ENCODE measurements around the gene H2BK1.

Gene H2BK1

GRCh38 chr7:151210087-151210854 lies at the start of gene H2BK1:
Gene H2BK1 (minus strand): TSS chr7:151210488. CDS start chr7:151210318, 170 bp downstream.
- DNase-seq = no peak

DNA sequence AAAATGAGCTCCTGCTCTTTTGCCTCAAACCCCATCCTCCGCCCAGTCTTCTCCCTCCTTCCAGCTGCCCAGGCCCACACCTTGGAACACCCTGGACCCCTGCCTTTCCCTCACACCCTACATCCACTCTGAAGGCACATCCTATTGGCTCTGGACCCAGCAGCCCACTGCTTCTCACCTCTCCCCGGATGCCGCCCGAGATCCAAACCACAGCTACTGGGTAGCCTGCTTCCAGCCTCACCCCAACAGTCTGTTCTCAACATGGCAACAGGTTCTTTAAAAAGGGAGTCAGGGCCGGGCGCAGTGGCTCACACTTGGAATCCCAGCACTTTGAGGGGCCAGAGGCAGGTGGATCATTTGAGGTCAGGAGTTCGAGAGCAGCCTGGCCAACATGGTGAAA lies 47.7 kb upstream of the H2BK1 start:
- DNase-seq = no peak

GRCh38 chr7:151256410-151257045 lies 46.2 kb upstream of the H2BK1 start:
- DNase-seq = no peak

GRCh38 chr7:151255390-151255789 lies 45.1 kb upstream of the H2BK1 start:
- DNase-seq = no peak

GRCh38 chr7:151254851-151255250 lies 44.6 kb upstream of the H2BK1 start:
- DNase-seq = no peak

GRCh38 chr7:151254316-151254715 lies 44.0 kb upstream of the H2BK1 start:
- DNase-seq = no peak

DNA sequence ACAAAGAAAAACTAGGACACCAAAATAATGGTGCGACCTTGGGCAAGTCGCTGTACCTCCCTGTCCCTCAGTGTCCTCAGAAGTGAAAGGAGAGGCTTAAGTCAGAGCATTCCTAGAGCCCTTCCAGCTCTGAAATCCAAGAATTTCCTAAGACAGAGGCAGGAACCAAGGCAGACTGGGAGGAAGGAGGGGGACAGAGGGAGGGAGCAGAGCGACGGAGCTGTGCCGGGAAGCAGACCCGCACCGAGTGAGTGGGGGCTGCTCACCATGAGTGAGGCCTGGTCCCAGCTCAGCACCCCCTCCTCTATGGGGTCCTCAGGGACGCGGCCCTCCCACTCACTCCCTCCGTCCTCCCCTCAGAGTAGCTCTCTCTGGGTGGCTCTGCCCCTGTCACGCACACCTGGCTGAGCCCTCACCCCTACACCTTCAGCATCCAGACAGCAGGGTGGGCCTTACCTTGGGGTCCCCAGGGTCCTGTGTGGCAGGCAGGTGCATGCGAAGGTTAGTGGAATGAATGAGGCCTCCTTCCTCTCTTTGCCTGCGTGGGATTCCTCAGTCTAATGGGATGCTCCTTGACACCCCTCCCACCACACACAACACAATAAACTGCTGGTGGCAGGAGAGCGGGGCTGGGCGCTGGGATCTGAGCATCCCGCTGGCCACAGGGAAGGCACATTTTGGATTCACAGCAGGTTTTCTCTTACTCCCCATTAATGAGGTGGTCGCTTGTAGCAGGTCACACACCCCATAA lies 42.8 kb upstream of the H2BK1 start:
- DNase-seq = peak; percentile 50

DNA sequence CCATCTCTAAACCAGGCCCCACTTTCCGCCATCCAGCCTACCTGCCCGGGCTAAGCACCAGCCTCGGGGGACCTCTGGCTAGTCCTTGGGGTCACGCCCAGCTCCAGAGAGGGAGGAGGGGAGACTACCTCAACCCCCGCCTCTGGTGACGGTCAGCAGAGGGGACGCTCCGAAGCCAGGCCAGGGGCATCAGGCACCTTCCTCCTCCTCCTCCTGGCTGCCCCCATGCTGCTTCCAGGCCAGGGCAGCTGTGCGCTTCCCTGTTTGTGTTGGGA lies 42.2 kb upstream of the H2BK1 start:
- DNase-seq = no peak

GRCh38 chr7:151251689-151252560 lies 41.6 kb upstream of the H2BK1 start:
- peak; percentile 90 for DNase-seq

- DNase-seq = no peak
Measured at GRCh38 chr7:151251328-151251688, 41.0 kb upstream of the H2BK1 start.

- DNase-seq = peak; percentile 28
Measured at GRCh38 chr7:151250181-151251132, 40.2 kb upstream of the H2BK1 start.

- DNase-seq = peak; percentile 49
Measured at GRCh38 chr7:151249732-151250072, 39.4 kb upstream of the H2BK1 start.

GRCh38 chr7:151249034-151249731 lies 38.9 kb upstream of the H2BK1 start:
- peak; percentile 75 for DNase-seq

DNA sequence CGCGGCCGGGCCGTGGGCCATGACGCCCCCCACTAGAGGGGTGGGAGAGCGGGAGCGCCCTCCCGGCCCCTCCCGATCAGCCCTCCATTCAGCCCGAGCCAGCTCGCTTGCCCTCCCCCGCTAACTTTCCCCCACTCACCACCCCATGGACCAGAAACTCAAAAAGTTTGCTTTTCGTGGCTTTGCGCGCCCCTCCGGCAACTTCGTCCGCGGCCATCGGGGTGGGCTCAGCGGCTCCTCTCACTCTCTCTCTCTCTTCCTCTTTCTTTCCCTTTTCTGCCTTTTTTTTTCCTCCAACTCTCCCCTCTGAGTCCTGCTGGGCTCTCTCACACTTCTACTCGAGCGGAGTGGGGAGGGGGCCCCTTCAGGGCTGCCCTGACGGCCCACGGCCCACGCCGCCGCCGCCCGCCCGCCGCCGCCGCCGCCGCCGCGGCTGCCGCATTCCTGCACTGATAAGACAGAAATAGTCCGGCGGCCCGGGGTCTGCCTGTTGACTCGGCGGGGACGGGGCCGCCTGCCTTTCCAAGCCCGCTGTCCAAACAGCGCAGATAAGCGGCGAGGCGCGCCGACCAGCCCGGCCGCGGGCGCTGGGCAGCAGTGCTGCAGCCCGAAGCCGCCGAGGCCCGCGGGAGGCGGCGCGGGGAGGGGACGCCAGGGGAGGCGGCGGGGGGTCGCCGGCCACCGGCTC lies 38.2 kb upstream of the H2BK1 start, which contains the start of gene SMARCD3:
TSS of gene SMARCD3 (minus strand) at position 349 of the 688 bp plus-strand sequence. CDS start at position 217, 132 bp downstream.
- DNase-seq = peak; percentile 82

DNA sequence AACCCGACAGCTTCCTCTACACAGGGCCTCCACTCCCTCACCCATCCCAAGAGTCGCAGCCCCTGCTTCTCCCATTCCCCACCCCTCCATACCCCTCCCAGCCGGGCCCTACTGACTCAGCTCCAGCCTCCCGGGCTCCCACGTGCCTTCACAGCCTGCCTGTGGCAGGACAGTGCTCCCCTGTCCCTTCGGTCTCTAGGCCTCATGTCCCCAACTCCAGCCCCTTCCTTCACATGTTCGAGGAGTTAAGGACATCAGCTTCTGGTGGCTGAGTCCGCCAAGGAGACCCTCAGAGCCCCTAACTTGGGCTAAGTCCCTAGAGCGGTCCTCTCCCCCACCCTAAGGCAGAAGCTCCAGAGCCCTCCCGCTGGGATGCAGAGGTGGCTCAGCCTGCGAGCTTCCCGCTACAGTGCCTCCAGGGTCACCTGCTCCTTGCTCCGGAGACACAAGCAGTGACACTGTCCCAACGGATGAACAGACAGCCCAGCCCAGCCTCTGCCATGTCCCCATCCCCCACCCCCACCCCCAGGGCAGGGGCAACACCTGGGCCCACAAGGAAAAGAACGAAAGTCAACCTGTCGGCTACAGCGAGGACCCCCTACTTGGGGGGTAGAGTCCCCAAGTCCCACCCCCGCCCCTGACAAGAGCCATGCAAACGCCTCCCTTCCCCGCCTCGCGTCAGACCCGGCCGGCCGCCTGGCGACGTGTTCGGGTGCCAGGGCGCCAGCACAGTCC lies 37.5 kb upstream of the H2BK1 start:
- peak; percentile 54 for DNase-seq

DNA sequence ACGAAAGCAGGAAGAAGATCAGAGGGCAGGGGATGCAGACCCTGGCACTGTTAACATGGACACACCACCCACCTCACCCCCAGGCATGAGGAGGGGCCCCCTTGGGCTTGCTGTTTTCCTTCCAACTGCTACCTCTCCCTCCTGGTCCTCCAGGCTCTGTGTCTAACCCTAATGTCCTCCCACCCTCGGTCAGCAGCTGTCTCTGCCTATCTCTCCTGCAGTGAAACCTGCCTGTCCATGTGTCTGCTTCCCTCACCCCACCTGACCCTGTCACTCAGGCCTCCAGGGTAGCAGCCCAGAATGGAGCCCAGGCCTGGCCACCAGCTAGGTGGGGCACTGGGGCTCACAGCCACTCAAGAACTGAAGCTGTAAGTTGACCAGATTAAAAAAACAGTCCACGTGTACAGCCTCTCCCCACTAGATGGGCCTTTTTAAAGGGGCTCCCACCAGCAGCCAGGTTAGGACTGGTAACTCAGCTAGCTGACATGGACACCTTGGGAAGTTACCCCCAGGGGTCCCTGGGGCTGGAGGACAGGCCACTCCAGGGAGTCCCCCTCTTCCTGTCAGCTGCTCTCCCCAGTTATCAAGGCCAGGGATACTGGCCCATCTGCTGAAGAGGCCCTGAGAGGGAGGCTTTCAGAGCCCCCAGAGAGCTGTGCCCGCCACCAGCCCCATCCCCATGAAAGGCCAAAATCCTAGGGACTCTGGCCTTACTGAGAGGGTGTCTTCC lies 36.7 kb upstream of the H2BK1 start:
- peak; percentile 32 for DNase-seq

DNA sequence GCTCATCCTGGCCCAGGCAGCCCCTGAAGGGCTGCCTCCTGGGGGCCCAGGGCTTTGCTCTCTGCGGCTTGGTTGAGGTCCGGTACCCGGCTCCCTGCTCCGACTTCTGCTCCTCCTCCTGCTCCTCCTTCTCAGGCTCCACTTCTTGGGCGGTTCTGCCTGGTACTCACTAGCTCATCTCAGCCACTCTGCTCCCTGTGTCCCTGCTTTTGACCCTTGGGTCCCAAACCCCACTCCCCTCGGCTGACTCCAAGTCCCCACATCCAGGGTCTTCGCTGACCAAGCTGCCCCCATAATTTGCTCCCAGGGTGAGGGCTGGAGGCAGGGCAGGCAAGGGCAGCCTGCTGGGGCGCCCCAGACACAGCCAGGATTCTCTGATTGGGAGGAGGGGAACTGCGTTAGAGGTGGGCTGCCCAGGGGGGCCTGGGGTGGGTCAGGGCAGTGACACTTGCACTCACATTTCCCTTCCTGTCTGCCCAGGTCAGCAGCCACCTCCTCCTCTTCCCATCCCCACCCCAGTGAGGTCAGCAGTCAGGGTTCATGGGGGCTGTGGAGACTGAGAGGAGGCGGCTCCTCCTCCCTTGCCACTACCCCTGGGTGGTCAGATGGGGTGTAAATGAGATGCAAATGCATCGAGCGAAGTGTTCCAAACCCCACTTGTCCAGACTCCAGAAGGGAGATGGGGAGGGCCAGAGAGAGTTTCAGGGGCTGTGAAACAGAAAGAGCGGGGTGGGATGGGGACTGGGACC lies 36.0 kb upstream of the H2BK1 start:
- DNase-seq = no peak

DNA sequence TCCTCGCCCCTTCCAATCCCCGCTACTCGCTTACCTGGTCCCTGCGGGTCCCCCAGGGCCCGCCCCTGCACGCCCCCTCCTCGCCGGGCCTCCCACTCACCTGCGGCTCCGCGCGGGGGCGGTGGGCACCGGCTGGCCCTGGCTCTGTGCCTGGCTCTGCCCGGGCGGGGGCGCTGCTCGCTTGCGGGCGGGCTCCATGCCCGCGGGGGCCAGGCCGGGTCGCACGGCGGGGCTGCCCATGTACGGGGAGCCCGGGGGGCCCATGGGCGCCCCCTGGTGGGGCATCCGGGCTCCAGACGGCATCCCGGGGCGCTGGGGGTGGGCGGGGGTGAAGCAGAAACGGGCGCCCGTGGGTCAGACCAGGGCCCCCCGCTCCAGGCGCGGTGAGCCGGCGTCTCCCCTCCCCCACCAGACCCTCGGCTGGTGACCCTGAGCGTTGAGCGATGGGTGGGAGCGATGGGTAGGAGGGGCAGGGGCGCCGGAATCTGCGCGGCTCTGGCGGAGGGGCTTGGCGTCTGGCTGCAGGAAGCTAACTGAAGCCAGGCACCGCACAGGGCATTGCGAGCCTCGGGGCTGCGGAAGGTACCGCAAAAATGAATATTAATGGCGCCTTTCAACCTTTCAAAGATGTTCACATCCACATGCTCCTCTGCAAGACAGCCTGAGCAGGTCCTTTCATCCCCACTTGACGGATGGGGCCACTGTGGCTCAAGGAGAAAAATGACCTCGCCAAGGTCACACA lies 35.2 kb upstream of the H2BK1 start:
- DNase-seq = peak; percentile 67
